SJCRH30 (cell line): ENCODE measurements around the gene MORN5. TPM values are rescaled to one million over a fixed set of nuclear protein-coding genes. Genes with fewer than 3 reads are reported as not detected.

ENCODE experiments used
- DNase-seq, 2 experiments: peaks; one replicate each; pipeline ENCODE4 v3.0.0-alpha.2; 2015 to 2020
- H3K27ac ChIP-seq: fragments of 250-450 bp; sonication (Bioruptor Pico); 2 replicates; pipeline ENCODE4 v1.5.1; 2020; ENCODE audit warnings: mild to moderate bottlenecking, moderate library complexity
- H3K27me3 ChIP-seq: fragments of 250-450 bp; sonication (Bioruptor Pico); 2 replicates; pipeline ENCODE4 v1.5.1; 2020; ENCODE audit warnings: mild to moderate bottlenecking, moderate library complexity
- H3K36me3 ChIP-seq: fragments of 250-450 bp; sonication (Bioruptor Pico); 2 replicates; pipeline ENCODE4 v1.5.1; 2020; ENCODE audit warnings: mild to moderate bottlenecking, moderate library complexity
- H3K4me1 ChIP-seq: fragments of 250-450 bp; sonication (Bioruptor Pico); 2 replicates; pipeline ENCODE4 v1.5.1; 2020; ENCODE audit warnings: mild to moderate bottlenecking, moderate library complexity
- H3K4me3 ChIP-seq: fragments of 250-450 bp; sonication (Bioruptor Pico); 2 replicates; pipeline ENCODE4 v1.5.1; 2020; ENCODE audit warnings: mild to moderate bottlenecking, moderate library complexity
- H3K9me3 ChIP-seq: fragments of 250-450 bp; sonication (Bioruptor Pico); replicated peaks from 2 replicates; pipeline ENCODE4 v1.5.1; 2020; ENCODE audit warnings: mild to moderate bottlenecking, moderate library complexity
- total RNA-seq: library from RNA; depleted of rRNA; stranded (reverse); fragments of >200 nt; shearing (Covaris generic); gene quantifications from 2 replicates; pipeline ENCODE4 v1.2.3, GENCODE V29; 2014

Gene MORN5
- total RNA-seq, 1 experiment from 2014 or later = not detected

GRCh38 chr9:122201641-122202040 lies 41.9 kb downstream of the MORN5 start:
- no peak overlapping the region for H3K27ac ChIP-seq
- no peaks in the 10 kb centered on the region for H3K9me3 ChIP-seq
- DNase-seq = peak in 1 of 2 experiments; percentile 28
- H3K27me3 ChIP-seq = no peaks in the 10 kb centered on the region
- no peaks in the 10 kb centered on the region for H3K36me3 ChIP-seq
- no peak overlapping the region for H3K4me3 ChIP-seq
- H3K4me1 ChIP-seq = peaks cover 13% of the 10 kb centered on the region

- Histone ChIP-seq H3K4me1 (peaks cover 16% of the 10 kb centered on the region), H3K4me3 (no peak overlapping the region), H3K27me3 (no peaks in the 10 kb centered on the region), H3K27ac (no peak overlapping the region), H3K36me3 (no peaks in the 10 kb centered on the region), H3K9me3 (no peaks in the 10 kb centered on the region)
- DNase-seq = no peak
Observed at GRCh38 chr9:122202111-122202510, 42.4 kb downstream of the MORN5 start.

DNA sequence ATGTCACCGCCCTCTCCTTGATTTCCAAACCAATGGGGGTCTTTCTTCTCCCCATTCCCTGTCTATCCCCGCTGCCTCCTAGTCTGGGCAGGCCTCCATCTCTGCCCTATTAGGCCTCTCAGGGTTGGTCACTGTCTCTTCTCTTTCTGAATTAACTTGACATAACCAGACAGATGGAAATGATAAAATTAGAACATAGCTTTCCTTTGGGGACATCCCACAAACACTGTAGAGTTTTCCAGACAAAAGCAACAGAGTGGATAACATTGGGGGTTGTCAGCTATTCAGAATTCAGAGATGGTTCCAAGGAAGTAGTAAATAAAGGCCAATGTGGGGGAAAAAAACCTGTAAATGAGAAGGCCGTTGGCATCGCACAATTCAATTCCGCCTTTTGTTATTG lies 44.3 kb downstream of the MORN5 start:
- Histone ChIP-seq H3K27me3 (no peaks in the 10 kb centered on the region), H3K9me3 (no peaks in the 10 kb centered on the region), H3K27ac (no peak overlapping the region), H3K36me3 (no peaks in the 10 kb centered on the region), H3K4me3 (no peak overlapping the region), H3K4me1 (peaks cover 16% of the 10 kb centered on the region)
- no peak for DNase-seq

DNA sequence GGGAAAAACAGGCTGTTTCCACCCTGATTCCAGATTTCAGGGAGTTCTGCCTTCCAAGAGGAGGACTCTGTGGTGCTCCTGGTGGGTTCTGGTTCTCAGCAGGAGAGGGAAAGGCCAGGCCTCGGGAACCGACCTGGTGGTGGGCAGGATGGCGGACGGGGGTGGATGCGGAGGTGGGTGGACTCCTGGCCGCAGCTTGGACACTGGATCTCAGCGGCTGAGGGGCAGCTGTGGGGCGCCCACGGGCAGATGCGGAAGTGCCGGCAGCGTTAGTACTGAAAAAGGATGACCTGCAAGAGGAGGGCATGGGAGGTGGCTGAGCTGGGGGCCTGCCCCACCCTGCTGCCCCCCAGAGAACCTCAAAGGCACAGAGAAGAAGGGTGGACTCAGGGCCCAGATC lies 44.8 kb downstream of the MORN5 start:
- Histone ChIP-seq H3K27me3 (no peaks in the 10 kb centered on the region), H3K27ac (no peak overlapping the region), H3K36me3 (no peaks in the 10 kb centered on the region), H3K4me3 (no peak overlapping the region), H3K9me3 (no peaks in the 10 kb centered on the region), H3K4me1 (peaks cover 16% of the 10 kb centered on the region)
- DNase-seq = no peak

- H3K9me3 ChIP-seq = no peaks in the 10 kb centered on the region
- no peak overlapping the region for H3K27ac ChIP-seq
- H3K27me3 ChIP-seq = no peaks in the 10 kb centered on the region
- H3K36me3 ChIP-seq = no peaks in the 10 kb centered on the region
- no peak overlapping the region for H3K4me3 ChIP-seq
- peaks cover 16% of the 10 kb centered on the region for H3K4me1 ChIP-seq
- no peak for DNase-seq
Observed at GRCh38 chr9:122205176-122205575, 45.5 kb downstream of the MORN5 start.

DNA sequence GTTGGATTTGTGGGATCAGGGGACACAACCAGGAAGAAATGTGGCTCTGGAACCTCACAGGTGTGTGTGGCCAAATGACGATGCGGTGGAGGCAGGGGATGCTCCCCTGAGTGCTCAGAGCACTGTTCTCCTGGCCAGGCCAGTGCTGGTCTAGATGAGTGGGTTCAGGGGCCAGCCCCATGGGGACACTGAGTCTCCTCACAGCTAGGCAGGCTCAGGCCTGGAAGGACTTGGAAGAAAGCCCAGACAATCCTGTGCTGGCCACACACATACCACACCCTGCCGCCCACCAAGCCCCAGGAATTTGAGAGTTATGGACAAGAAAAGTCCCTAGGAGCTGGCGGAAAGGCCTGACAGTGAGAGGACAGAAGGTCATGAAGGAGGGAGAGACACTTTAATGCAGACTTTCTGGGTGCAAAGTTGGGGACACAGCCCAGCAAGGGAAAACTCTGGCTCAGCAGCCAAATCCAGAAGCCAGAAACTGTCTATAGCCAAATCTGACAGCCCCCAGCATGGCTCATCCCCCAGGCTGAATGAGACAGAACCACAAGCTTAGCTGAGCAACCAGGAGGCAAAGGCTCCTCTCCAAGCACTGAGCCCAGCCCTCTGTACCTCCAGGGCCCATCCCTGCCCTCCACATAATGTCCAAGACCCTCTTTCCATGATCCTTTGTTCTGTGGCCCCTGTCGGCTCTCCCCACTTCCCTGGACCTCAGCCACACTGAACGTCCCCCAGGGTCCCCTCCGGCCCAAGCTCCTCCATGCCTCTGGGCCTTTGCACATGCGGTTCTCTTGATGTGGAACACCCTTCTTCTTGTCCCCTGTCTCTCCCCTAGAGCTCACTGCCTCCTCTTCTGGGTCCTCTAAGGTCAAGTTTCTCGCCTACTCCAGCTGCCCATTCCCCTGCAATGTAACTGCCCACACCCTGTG lies 46.7 kb downstream of the MORN5 start:
- H3K27ac ChIP-seq = peak overlapping the region; percentile 2; the same call in 1 of the 2 replicates
- no peaks in the 10 kb centered on the region for H3K27me3 ChIP-seq
- no peak overlapping the region for H3K4me3 ChIP-seq
- no peaks in the 10 kb centered on the region for H3K36me3 ChIP-seq
- H3K4me1 ChIP-seq = peaks cover 16% of the 10 kb centered on the region
- H3K9me3 ChIP-seq = no peaks in the 10 kb centered on the region
- DNase-seq = peak; percentile 73 to 80

DNA sequence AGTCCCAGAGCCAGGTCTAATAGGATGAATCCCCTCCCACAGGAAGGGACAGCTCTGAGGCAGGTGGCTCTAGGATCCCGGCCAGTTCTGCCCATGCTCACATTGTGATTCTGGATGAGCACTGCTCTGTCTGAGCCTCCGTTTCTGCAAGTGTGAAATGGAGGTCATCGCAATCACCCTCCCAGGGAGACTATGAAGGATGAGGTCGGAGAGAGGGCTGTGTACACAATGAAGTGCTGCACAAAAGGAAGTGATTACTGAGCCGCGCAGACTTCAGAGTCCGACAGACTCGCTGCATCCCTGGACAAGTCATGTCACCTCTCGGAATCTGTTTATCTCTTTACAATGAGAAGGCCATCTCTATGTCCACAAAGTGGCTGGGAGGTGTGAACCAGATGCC lies 47.4 kb downstream of the MORN5 start:
- H3K27ac ChIP-seq = no peak overlapping the region
- no peak overlapping the region for H3K4me3 ChIP-seq
- H3K4me1 ChIP-seq = peaks cover 14% of the 10 kb centered on the region
- no peaks in the 10 kb centered on the region for H3K36me3 ChIP-seq
- H3K9me3 ChIP-seq = no peaks in the 10 kb centered on the region
- H3K27me3 ChIP-seq = no peaks in the 10 kb centered on the region
- DNase-seq = no peak

DNA sequence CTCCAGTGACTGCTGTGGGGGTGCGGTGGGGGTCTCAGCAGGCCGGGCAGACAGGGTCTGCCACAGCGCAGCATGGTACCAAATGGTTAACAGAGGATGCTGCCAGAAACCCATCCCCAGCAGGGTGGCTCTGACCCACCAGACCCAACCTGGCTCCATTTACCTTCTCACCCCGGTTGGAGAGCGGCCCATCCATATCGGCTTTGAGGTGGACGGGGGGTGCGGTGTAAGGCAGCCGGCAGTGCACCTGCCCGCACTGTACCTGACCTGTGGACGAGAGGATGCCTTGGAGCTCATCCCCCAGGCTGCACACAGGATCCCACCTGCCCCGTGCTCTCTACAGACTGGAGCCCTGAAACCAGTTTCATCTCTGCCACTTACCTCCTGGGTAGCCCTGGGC lies 49.7 kb downstream of the MORN5 start:
- H3K4me3 ChIP-seq = no peak overlapping the region
- no peaks in the 10 kb centered on the region for H3K27me3 ChIP-seq
- peaks cover 15% of the 10 kb centered on the region for H3K4me1 ChIP-seq

GRCh38 chr9:122212473-122213004 lies 52.8 kb downstream of the MORN5 start:
- Histone ChIP-seq H3K4me1 (peaks cover 7% of the 10 kb centered on the region), H3K36me3 (no peaks in the 10 kb centered on the region), H3K9me3 (no peaks in the 10 kb centered on the region), H3K27ac (no peak overlapping the region), H3K27me3 (no peaks in the 10 kb centered on the region), H3K4me3 (no peak overlapping the region)
- no peak for DNase-seq

More for the DNA sequence above, 49.7 kb downstream of the MORN5 start:
- Histone ChIP-seq H3K27ac (no peak overlapping the region), H3K9me3 (no peaks in the 10 kb centered on the region), H3K36me3 (no peaks in the 10 kb centered on the region)
- no peak for DNase-seq

DNA sequence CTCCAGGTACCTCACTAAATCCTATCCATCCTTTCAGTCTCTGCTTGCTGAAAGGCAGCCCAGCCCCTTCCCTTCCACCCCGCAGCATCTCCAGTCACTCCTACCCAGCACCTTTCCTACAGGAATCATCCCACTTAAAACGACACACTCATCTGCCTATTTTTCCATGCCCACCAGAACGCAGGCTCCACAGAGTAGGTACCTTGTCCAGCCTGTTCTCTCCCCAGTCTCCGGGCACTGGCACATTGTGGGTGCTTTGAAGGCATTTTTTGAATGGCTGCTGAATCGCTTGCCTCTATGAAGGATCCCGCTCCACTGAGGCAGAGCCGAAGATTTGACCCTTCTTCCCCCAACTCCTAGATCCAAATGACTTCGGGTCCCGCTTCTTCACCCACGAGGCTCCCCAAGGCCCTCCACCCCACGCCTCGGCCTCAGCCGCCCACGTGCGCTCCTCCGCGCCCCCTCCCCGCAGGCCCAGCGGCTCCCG lies 53.4 kb downstream of the MORN5 start:
- Histone ChIP-seq H3K4me1 (peaks cover 7% of the 10 kb centered on the region), H3K27me3 (no peaks in the 10 kb centered on the region), H3K27ac (no peak overlapping the region), H3K9me3 (no peaks in the 10 kb centered on the region), H3K36me3 (no peaks in the 10 kb centered on the region), H3K4me3 (peak overlapping the region; percentile 54)
- no peak for DNase-seq

DNA sequence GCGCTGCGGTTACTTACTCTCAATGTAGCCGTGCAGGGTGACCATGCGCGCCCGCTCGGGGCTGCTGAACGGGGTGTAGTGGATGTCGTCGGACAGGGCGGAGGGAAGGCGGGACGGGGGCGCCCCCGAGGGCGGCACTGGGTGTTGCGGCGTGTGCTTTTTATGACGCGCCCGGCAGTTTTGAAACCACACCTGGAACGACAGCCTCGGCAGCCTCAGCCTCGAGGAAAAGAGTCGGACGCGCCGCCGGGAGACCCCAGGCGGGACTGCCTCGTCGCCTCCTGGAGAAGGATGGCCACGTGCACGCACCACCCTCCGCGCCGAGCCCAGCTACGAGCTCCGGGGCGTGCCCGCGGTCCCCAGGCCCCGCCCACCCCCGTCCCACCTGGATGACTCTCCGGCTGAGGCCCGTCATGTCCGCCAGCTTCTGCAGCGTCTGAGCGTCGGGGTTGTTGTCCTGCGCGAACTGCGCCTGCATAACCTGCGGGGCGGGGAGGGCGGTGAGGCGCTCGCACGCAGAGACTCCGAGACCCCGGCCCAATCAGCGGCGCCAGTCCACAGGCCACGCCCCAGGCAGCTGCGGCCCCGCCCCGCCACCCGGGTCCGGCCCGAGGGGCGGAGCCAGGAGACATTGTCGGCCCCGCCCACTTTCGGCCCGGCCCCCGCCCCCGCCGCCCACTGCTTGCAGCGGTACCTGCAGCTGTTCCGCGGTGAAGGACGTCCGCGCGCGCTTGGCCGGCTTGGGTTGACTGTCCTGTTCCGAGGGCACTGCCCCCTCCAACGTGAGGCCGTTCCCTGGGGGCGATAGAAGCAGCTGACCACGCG lies 54.1 kb downstream of the MORN5 start:
- Histone ChIP-seq H3K4me3 (peak overlapping the region; percentile 54), H3K4me1 (peaks cover 7% of the 10 kb centered on the region), H3K36me3 (no peaks in the 10 kb centered on the region), H3K27me3 (no peaks in the 10 kb centered on the region), H3K9me3 (no peaks in the 10 kb centered on the region), H3K27ac (peak overlapping the region; percentile 63)
- DNase-seq = peak; percentile 93

DNA sequence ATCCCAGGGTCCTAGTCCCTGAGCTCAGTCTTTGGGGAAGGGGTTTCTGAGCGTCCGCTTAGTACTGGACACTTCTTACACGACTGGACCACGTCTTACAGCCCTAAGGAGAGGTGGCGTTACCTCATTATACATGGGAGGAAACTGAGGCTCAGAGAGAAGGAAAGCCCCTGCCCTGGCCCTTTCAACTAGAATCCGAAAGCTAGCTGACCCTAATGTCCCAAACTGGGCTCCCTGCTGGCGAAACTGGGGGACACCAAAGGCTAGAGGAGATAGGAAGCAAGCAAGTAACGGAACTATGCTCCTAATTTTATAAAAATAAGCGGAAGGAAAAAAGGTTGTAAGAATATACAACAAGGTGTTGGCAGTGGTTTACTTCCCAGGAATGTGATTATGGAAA lies 54.8 kb downstream of the MORN5 start:
- Histone ChIP-seq H3K9me3 (no peaks in the 10 kb centered on the region), H3K27ac (peak overlapping the region; percentile 63), H3K4me1 (peaks cover 7% of the 10 kb centered on the region), H3K36me3 (no peaks in the 10 kb centered on the region), H3K27me3 (no peaks in the 10 kb centered on the region), H3K4me3 (peak overlapping the region; percentile 54)
- DNase-seq = no peak

- H3K9me3 ChIP-seq = no peaks in the 10 kb centered on the region
- H3K4me1 ChIP-seq = peaks cover 7% of the 10 kb centered on the region
- H3K36me3 ChIP-seq = no peaks in the 10 kb centered on the region
- H3K27me3 ChIP-seq = no peaks in the 10 kb centered on the region
- H3K27ac ChIP-seq = no peak overlapping the region
- no peak overlapping the region for H3K4me3 ChIP-seq
- no peak for DNase-seq
Observed at GRCh38 chr9:122215663-122216062, 56.0 kb downstream of the MORN5 start.

DNA sequence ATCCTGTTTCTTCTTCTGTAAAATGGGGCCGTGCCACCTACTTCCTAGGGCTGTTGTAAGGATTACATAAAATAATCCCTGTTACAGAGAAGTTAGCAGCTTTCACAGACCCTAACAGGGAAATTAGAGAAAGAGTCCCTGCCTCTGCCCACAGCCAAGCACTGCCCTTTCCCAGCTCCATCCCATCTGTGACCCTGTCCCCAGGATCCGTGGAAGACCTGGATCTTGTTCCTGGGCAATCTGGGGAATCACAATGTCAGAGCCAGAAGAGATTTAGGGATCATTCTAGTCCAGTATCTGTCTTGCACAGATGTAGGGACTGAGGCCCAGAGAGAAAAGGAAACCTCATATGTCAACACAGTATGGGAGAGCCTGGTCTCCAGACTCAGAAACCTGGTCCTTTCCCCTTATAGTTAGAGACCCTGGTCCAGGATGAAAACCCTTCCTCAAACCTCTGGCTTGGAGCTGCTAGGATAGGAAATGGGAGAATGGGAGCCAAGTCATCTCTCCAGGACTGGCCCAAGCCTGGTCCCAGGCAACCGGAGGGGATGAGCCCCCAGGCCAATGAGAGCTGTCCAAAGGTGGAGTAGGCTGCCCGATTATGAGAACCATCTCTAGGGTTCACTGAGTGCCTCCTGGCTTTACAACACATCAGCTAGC lies 56.6 kb downstream of the MORN5 start:
- Histone ChIP-seq H3K4me1 (peaks cover 7% of the 10 kb centered on the region), H3K27me3 (no peaks in the 10 kb centered on the region), H3K9me3 (no peaks in the 10 kb centered on the region), H3K27ac (no peak overlapping the region), H3K36me3 (no peaks in the 10 kb centered on the region), H3K4me3 (no peak overlapping the region)
- no peak for DNase-seq
